NCI-H748 treated with DMSO at 0.1 percent for 48 hours (cell line): ENCODE results near the gene TOMM5.
A peak's percentile ranks its signal among the peaks of the same experiment; 100 is the strongest.
"Not testable (repeated sequence)": the region's sequence is repeated elsewhere in the genome, so short reads cannot be mapped to it uniquely, and the experiment has no call there.

Experiments
- DNase-seq: peaks from one replicate; lab custom pipeline; 2025; lab: John Stamatoyannopoulos, UW

TOMM5 gene

GRCh38 chr9:37611961-37612360 is 19.6 kb upstream of the TOMM5 start:
- DNase-seq, result no peak

- no peak for DNase-seq
Measured at GRCh38 chr9:37611014-37611413, 18.6 kb upstream of the TOMM5 start.

GRCh38 chr9:37609735-37610397 is 17.5 kb upstream of the TOMM5 start:
- DNase-seq, result no peak

GRCh38 chr9:37608250-37608649 is 15.9 kb upstream of the TOMM5 start:
- no peak for DNase-seq

- DNase-seq, result no peak
Measured at GRCh38 chr9:37604296-37604695, 11.9 kb upstream of the TOMM5 start.

- no peak for DNase-seq
Measured at GRCh38 chr9:37602817-37603216, 10.4 kb upstream of the TOMM5 start.

GRCh38 chr9:37602061-37602460 is 9.7 kb upstream of the TOMM5 start:
- not testable (repeated sequence) for DNase-seq

GRCh38 chr9:37596504-37596903 is 4.1 kb upstream of the TOMM5 start:
- DNase-seq, result no peak

GRCh38 chr9:37593883-37594448 is 1.6 kb upstream of the TOMM5 start:
- no peak for DNase-seq

GRCh38 chr9:37587521-37587920 is 4.9 kb downstream of the TOMM5 start:
- DNase-seq, result no peak

GRCh38 chr9:37583522-37584121 is 8.8 kb downstream of the TOMM5 start:
- no peak for DNase-seq

- no peak for DNase-seq
Measured at GRCh38 chr9:37582548-37583157, 9.7 kb downstream of the TOMM5 start.

- peak; percentile 70 for DNase-seq
Measured at GRCh38 chr9:37575921-37576721, 16.3 kb downstream of the TOMM5 start, which contains the start of gene FBXO10. Gene FBXO10 (minus strand): TSS chr9:37576380. CDS start chr9:37541768, 34,612 bp downstream.

- no peak for DNase-seq
Measured at GRCh38 chr9:37575511-37575914, 16.9 kb downstream of the TOMM5 start.

GRCh38 chr9:37575001-37575400 is 17.4 kb downstream of the TOMM5 start:
- no peak for DNase-seq

GRCh38 chr9:37574241-37574721 is 18.1 kb downstream of the TOMM5 start:
- DNase-seq, result no peak

- no peak for DNase-seq
Measured at GRCh38 chr9:37571282-37571681, 21.1 kb downstream of the TOMM5 start.

GRCh38 chr9:37566716-37567115 is 25.7 kb downstream of the TOMM5 start:
- DNase-seq, result no peak

- no peak for DNase-seq
Measured at GRCh38 chr9:37565661-37566618, 26.5 kb downstream of the TOMM5 start.

- no peak for DNase-seq
Measured at GRCh38 chr9:37564916-37565315, 27.5 kb downstream of the TOMM5 start.
